T-helper 1 cell (primary cell): ENCODE data around the gene USP31.

Experiments
- DNase-seq, 5 donors: peaks; one replicate each; pipeline ENCODE4 v3.0.0-alpha.2; 2012 to 2020

USP31 gene

GRCh38 chr16:23058576-23058975, 90.7 kb downstream of the USP31 start:
- no peak for DNase-seq

GRCh38 chr16:23057013-23057596, 92.1 kb downstream of the USP31 start:
- no peak for DNase-seq

GRCh38 chr16:23055481-23055880, 93.8 kb downstream of the USP31 start:
- no peak for DNase-seq

- no peak for DNase-seq
Observed at GRCh38 chr16:23052908-23053580, 96.2 kb downstream of the USP31 start.

GRCh38 chr16:23052221-23052620, 97.0 kb downstream of the USP31 start:
- DNase-seq: no peak

- no peak for DNase-seq
Observed at GRCh38 chr16:23051587-23051986, 97.7 kb downstream of the USP31 start.

GRCh38 chr16:23048164-23048563, 101.1 kb downstream of the USP31 start:
- no peak for DNase-seq

GRCh38 chr16:23045025-23045424, 104.2 kb downstream of the USP31 start:
- DNase-seq: no peak

- DNase-seq: no peak
Observed at GRCh38 chr16:23040246-23040645, 109.0 kb downstream of the USP31 start.

- DNase-seq: no peak
Observed at GRCh38 chr16:23039118-23039517, 110.1 kb downstream of the USP31 start.

GRCh38 chr16:23035240-23035639, 114.0 kb downstream of the USP31 start:
- no peak for DNase-seq

GRCh38 chr16:23031508-23032098, 117.6 kb downstream of the USP31 start:
- DNase-seq: no peak

GRCh38 chr16:23029733-23030420, 119.4 kb downstream of the USP31 start:
- DNase-seq: no peak

GRCh38 chr16:23027386-23027785, 121.9 kb downstream of the USP31 start:
- DNase-seq: no peak

GRCh38 chr16:23026784-23027362, 122.4 kb downstream of the USP31 start:
- no peak for DNase-seq

GRCh38 chr16:23025692-23026307, 123.5 kb downstream of the USP31 start:
- no peak for DNase-seq

- no peak for DNase-seq
Observed at GRCh38 chr16:23024044-23024443, 125.2 kb downstream of the USP31 start.

- DNase-seq: no peak
Observed at GRCh38 chr16:23020084-23020483, 129.2 kb downstream of the USP31 start.

- DNase-seq: no peak
Observed at GRCh38 chr16:23016368-23016767, 132.9 kb downstream of the USP31 start.

- no peak for DNase-seq
Observed at GRCh38 chr16:23015580-23015979, 133.7 kb downstream of the USP31 start.

GRCh38 chr16:23014592-23014991, 134.7 kb downstream of the USP31 start:
- peak in 1 of 5 donors; percentile 4 for DNase-seq
